ENCODE data around the gene MYO16. TPM values are rescaled to one million over a fixed set of nuclear protein-coding genes. Genes with fewer than 3 reads are reported as not detected.

Gene MYO16
- total and polyA plus RNA-seq, 4 donors: 0.48 TPM; not detected in 3

DNA sequence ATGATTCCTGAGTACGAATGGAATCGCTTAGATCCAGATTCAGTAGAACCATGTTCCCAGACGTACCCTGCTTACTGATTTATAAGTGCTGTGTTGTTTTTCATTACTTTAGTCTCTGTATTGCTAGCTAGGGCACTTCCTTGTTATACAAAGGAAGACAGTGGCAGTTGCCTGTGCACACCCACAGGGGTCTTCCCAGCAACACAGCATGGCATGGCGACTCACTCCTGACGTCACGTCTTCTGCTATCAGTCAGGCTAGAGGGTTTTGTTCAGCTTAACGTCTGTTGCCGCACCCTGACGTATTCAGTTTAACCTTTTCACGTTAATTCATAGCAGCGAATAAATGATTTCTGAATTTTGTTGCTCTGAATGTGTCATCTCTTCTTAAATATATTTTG lies 295.1 kb downstream of the MYO16 start:
- no peaks in the 10 kb centered on the region for H3K9me3 ChIP-seq (ENCODE audit: control insufficient read depth, low read length)
- intact Hi-C loops (cut with DNase I): no loop called here
- no peak overlapping the region for H3K4me3 ChIP-seq (ENCODE audit: low read length in 2 of 2)
- H3K27me3 ChIP-seq (ENCODE audit: control insufficient read depth in 1 of 2, insufficient read depth in 2 of 2, low read length in 1 of 2): no peaks in the 10 kb centered on the region
- no peaks in the 10 kb centered on the region for H3K4me1 ChIP-seq (ENCODE audit: control insufficient read depth in 1 of 2, insufficient read depth in 2 of 2, low read length in 2 of 2)
- no peak overlapping the region for H3K27ac ChIP-seq (ENCODE audit: low read depth in 1 of 2, low read length in 2 of 2)
- ATAC-seq (ENCODE audit: low FRiP score): no peak
- DNase-seq: no peak
- no peaks in the 10 kb centered on the region for H3K36me3 ChIP-seq (ENCODE audit: control insufficient read depth in 1 of 2, insufficient read depth in 2 of 2, low read length in 1 of 2)
- 94 to 96% methylated on average over 11 of the region's 11 CpGs for WGBS, 2 donors

DNA sequence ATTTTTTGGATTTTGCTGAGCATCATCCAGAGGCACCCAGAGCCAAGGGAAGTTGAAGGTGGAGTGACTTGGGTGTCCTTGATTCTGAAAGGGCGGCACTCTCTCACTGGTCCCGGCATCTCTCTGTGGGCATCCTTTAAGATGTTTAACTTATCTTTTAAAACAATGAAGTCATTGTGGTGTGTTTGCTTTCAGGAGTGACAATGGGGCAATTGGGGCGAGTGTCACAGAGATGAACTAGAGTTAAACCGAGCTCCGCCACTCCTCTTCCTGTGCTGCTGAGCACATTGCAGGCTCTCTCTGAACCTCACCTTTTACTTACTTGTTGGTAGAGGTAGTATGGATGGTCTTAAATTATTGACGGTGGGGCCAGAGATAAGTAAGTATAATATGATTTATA lies 295.7 kb downstream of the MYO16 start:
- no peak for DNase-seq
- H3K4me3 ChIP-seq (ENCODE audit: low read length in 2 of 2): no peak overlapping the region
- no peaks in the 10 kb centered on the region for H3K9me3 ChIP-seq (ENCODE audit: control insufficient read depth, low read length)
- 95% methylated on average over 6 of the region's 6 CpGs for WGBS, 2 donors
- intact Hi-C loops (cut with DNase I): no loop called here
- no peaks in the 10 kb centered on the region for H3K4me1 ChIP-seq (ENCODE audit: control insufficient read depth in 1 of 2, insufficient read depth in 2 of 2, low read length in 2 of 2)
- H3K27me3 ChIP-seq (ENCODE audit: control insufficient read depth in 1 of 2, insufficient read depth in 2 of 2, low read length in 1 of 2): no peaks in the 10 kb centered on the region
- H3K27ac ChIP-seq (ENCODE audit: low read depth in 1 of 2, low read length in 2 of 2): no peak overlapping the region
- no peaks in the 10 kb centered on the region for H3K36me3 ChIP-seq (ENCODE audit: control insufficient read depth in 1 of 2, insufficient read depth in 2 of 2, low read length in 1 of 2)
- no peak for ATAC-seq (ENCODE audit: low FRiP score)

DNA sequence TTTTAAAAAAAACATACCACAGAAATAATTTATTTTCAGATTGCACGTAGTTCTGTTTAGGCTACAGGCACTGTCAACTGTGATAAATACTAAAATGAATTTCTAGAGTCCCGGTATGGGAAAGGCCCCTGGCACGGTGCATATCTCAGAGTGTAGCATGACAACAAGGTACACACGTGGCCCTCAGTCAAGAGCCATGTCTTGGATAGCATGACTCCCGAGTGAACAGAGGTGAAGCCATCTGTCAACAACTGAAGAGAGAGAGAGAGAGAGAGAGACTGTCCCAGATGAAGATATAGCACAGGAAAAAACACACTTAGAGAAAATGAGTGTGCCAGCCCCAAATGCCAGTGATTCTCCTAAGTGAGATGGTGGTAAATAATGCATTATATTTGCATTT lies 297.5 kb downstream of the MYO16 start:
- DNase-seq: no peak

DNA sequence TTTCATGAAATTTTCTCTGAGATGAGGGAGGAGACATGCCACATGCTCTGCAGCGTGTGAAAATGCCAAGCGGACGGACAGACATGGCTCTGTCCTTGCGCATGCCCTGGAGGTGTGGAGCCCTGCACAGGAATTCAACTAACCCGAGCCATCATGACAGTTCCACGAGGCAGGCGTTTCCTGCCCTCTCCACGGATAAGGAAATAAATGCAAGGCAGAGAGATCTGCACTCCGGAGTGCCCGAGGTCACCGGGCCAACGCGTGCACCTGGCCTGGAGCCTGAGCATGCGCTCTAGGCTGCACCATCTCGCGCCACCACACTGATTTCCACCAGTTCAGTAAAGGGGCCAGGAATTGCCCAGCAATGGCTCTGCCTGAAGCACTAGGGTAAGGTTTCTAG lies 298.2 kb downstream of the MYO16 start:
- H3K9me3 ChIP-seq (ENCODE audit: control insufficient read depth, low read length): no peaks in the 10 kb centered on the region
- no peaks in the 10 kb centered on the region for H3K27me3 ChIP-seq (ENCODE audit: control insufficient read depth in 1 of 2, insufficient read depth in 2 of 2, low read length in 1 of 2)
- no peak overlapping the region for H3K4me3 ChIP-seq (ENCODE audit: low read length in 2 of 2)
- H3K4me1 ChIP-seq (ENCODE audit: control insufficient read depth in 1 of 2, insufficient read depth in 2 of 2, low read length in 2 of 2): no peaks in the 10 kb centered on the region
- WGBS, 2 donors: 84 to 90% methylated on average over 16 of the region's 16 CpGs
- no peaks in the 10 kb centered on the region for H3K36me3 ChIP-seq (ENCODE audit: control insufficient read depth in 1 of 2, insufficient read depth in 2 of 2, low read length in 1 of 2)
- H3K27ac ChIP-seq (ENCODE audit: low read depth in 1 of 2, low read length in 2 of 2): no peak overlapping the region
- no peak for DNase-seq
- no peak for ATAC-seq (ENCODE audit: low FRiP score)
- intact Hi-C loops (cut with DNase I): no loop called here

More for the DNA sequence above, 297.5 kb downstream of the MYO16 start:
- Histone ChIP-seq H3K4me3 (ENCODE audit: low read length in 2 of 2) (no peak overlapping the region), H3K4me1 (ENCODE audit: control insufficient read depth in 1 of 2, insufficient read depth in 2 of 2, low read length in 2 of 2) (no peaks in the 10 kb centered on the region), H3K36me3 (ENCODE audit: control insufficient read depth in 1 of 2, insufficient read depth in 2 of 2, low read length in 1 of 2) (no peaks in the 10 kb centered on the region), H3K27me3 (ENCODE audit: control insufficient read depth in 1 of 2, insufficient read depth in 2 of 2, low read length in 1 of 2) (no peaks in the 10 kb centered on the region), H3K27ac (ENCODE audit: low read depth in 1 of 2, low read length in 2 of 2) (no peak overlapping the region), H3K9me3 (ENCODE audit: control insufficient read depth, low read length) (no peaks in the 10 kb centered on the region)
- WGBS, 2 donors: 49 to 54% methylated on average over 5 of the region's 5 CpGs
- no peak for ATAC-seq (ENCODE audit: low FRiP score)
- intact Hi-C loops (cut with DNase I): no loop called here

DNA sequence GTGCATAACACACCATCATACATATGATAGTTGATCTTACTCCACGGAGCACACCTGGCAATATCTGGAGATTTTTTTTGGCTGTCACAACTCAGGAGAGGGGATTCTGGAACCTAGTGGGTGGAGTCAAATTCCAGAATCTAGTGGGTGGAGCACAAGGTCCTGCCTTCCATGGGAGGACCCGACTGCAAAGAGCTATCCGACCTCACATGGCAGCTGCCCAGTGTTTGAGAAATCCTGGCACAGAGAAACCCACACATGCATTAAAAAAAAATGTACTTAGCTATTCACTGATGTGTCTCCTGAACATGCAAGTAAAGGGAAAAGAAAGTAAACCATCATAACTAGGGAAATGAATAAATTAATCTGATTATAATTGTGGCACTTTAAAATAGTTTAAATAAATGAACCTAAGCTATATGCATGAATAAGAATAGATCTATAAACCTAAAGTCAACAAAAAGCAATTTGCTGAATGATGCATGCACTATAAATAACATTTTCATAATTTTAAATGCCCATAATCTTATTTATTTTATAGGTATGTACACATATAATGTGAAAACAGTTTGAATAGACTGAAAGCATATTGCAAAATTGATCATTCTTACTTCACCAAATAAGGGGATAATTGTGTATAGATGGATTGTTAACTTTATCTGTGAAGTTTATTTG lies 300.3 kb downstream of the MYO16 start:
- no peak for ATAC-seq (ENCODE audit: low FRiP score)
- H3K9me3 ChIP-seq (ENCODE audit: control insufficient read depth, low read length): no peaks in the 10 kb centered on the region
- no peak overlapping the region for H3K4me3 ChIP-seq (ENCODE audit: low read length in 2 of 2)
- intact Hi-C loops (cut with DNase I): no loop called here
- no peak overlapping the region for H3K27ac ChIP-seq (ENCODE audit: low read depth in 1 of 2, low read length in 2 of 2)
- no peaks in the 10 kb centered on the region for H3K36me3 ChIP-seq (ENCODE audit: control insufficient read depth in 1 of 2, insufficient read depth in 2 of 2, low read length in 1 of 2)
- WGBS, 2 donors: 34 to 38% methylated on average over 3 of the region's 3 CpGs
- no peaks in the 10 kb centered on the region for H3K4me1 ChIP-seq (ENCODE audit: control insufficient read depth in 1 of 2, insufficient read depth in 2 of 2, low read length in 2 of 2)
- DNase-seq: no peak
- H3K27me3 ChIP-seq (ENCODE audit: control insufficient read depth in 1 of 2, insufficient read depth in 2 of 2, low read length in 1 of 2): no peaks in the 10 kb centered on the region

DNA sequence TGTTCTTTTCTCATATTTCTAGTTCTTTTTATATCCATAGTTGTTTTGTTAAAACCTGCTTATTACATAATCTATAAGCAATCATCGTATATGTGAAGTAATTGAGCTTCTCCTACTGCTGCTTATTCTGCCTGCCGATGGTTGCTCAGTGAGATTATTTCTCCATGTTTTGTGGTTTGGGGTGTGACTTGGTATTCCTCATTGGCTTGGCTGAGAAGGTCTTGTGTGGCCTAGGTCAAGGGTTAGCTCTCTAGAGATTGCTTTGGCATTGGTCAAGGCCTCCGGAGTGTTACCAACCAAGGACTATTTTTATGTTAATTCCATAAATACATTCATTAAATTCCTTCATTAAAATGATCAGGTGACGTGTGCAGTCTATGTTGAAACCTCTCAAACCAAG lies 302.8 kb downstream of the MYO16 start:
- ATAC-seq (ENCODE audit: low FRiP score): no peak
- Histone ChIP-seq H3K27ac (ENCODE audit: low read depth in 1 of 2, low read length in 2 of 2) (no peak overlapping the region), H3K9me3 (ENCODE audit: control insufficient read depth, low read length) (no peaks in the 10 kb centered on the region), H3K27me3 (ENCODE audit: control insufficient read depth in 1 of 2, insufficient read depth in 2 of 2, low read length in 1 of 2) (no peaks in the 10 kb centered on the region), H3K4me1 (ENCODE audit: control insufficient read depth in 1 of 2, insufficient read depth in 2 of 2, low read length in 2 of 2) (no peaks in the 10 kb centered on the region), H3K36me3 (ENCODE audit: control insufficient read depth in 1 of 2, insufficient read depth in 2 of 2, low read length in 1 of 2) (no peaks in the 10 kb centered on the region), H3K4me3 (ENCODE audit: low read length in 2 of 2) (no peak overlapping the region)
- no peak for DNase-seq
- intact Hi-C loops (cut with DNase I): no loop called here
- WGBS, 2 donors: 65 to 73% methylated on average over 4 of the region's 4 CpGs

DNA sequence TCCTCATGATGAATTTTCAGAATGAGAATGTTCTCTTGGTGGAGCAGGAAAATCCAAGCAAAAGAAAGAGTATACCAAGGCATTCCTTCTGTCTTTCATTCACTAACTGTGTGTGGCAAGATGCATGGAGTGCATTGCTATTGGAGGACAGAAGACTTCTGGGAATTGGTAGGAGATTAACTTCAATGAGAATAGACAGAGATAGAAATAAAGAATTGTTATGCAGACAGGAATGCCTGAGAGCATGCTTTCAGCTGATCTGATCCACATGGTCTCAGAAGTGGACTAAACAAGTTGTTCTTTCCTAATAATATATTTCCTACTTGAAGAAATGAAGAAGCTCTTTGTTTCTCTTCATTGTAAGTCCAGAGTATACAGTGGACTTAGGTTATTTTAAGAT lies 303.6 kb downstream of the MYO16 start:
- H3K27me3 ChIP-seq (ENCODE audit: control insufficient read depth in 1 of 2, insufficient read depth in 2 of 2, low read length in 1 of 2): no peaks in the 10 kb centered on the region
- no peaks in the 10 kb centered on the region for H3K9me3 ChIP-seq (ENCODE audit: control insufficient read depth, low read length)
- no peak overlapping the region for H3K4me3 ChIP-seq (ENCODE audit: low read length in 2 of 2)
- no peaks in the 10 kb centered on the region for H3K4me1 ChIP-seq (ENCODE audit: control insufficient read depth in 1 of 2, insufficient read depth in 2 of 2, low read length in 2 of 2)
- H3K27ac ChIP-seq (ENCODE audit: low read depth in 1 of 2, low read length in 2 of 2): no peak overlapping the region
- H3K36me3 ChIP-seq (ENCODE audit: control insufficient read depth in 1 of 2, insufficient read depth in 2 of 2, low read length in 1 of 2): no peaks in the 10 kb centered on the region
- DNase-seq (no peak), ATAC-seq (ENCODE audit: low FRiP score) (no peak)
- intact Hi-C loops (cut with DNase I): no loop called here

DNA sequence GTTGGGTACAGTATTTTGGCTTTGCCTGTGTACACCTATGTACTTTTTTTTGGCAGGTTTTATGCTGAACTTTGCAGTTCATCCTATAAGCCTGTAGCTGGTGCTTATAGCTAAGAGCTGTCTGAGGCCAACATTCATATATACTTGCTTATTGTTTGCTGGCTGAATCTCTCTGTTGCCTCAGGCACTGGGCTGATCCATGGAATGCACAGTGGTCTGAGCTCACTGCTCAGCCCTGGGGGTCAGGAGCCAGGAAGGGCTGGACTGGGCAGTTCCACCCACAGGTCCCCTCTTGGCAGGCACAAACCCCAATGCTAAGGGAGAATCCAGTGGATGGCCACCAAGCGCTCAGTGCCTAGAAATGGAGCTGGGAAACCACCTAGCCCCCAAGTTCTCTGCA lies 308.7 kb downstream of the MYO16 start:
- no peak overlapping the region for H3K27ac ChIP-seq (ENCODE audit: low read depth in 1 of 2, low read length in 2 of 2)
- H3K27me3 ChIP-seq (ENCODE audit: control insufficient read depth in 1 of 2, insufficient read depth in 2 of 2, low read length in 1 of 2): no peaks in the 10 kb centered on the region
- intact Hi-C loops (cut with DNase I): no loop called here

DNA sequence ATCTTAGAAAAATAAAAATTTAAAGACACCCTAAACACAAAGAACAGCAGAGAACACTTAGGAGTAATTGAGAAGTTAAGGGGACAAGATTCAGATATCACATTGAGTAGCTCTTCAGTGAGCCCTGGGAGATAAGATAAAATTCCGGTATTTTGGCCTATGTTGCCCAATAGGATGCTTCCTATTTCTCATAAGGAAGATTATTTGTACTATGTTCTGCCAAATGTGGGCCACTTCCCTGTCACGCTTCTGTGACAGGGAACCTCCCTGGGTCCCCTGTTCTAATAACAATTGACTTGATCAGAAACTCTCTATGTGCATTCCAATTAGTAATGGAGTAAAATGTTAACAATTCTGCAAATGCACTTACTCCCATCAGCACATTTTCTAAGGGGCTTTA lies 310.7 kb downstream of the MYO16 start:
- ATAC-seq (ENCODE audit: low FRiP score) (no peak), DNase-seq (no peak)
- Histone ChIP-seq H3K36me3 (ENCODE audit: control insufficient read depth in 1 of 2, insufficient read depth in 2 of 2, low read length in 1 of 2) (no peaks in the 10 kb centered on the region), H3K4me1 (ENCODE audit: control insufficient read depth in 1 of 2, insufficient read depth in 2 of 2, low read length in 2 of 2) (no peaks in the 10 kb centered on the region), H3K27ac (ENCODE audit: low read depth in 1 of 2, low read length in 2 of 2) (no peak overlapping the region), H3K27me3 (ENCODE audit: control insufficient read depth in 1 of 2, insufficient read depth in 2 of 2, low read length in 1 of 2) (no peaks in the 10 kb centered on the region), H3K9me3 (ENCODE audit: control insufficient read depth, low read length) (no peaks in the 10 kb centered on the region), H3K4me3 (ENCODE audit: low read length in 2 of 2) (no peak overlapping the region)
- 76 to 77% methylated on average over 2 of the region's 2 CpGs for WGBS, 2 donors
- intact Hi-C loops (cut with DNase I): no loop called here

More for the DNA sequence above, 308.7 kb downstream of the MYO16 start:
- WGBS, 2 donors: 95 to 100% methylated on average over 1 of the region's 1 CpG
- DNase-seq: no peak
- H3K4me3 ChIP-seq (ENCODE audit: low read length in 2 of 2): no peak overlapping the region
- no peaks in the 10 kb centered on the region for H3K9me3 ChIP-seq (ENCODE audit: control insufficient read depth, low read length)
- no peak for ATAC-seq (ENCODE audit: low FRiP score)
- no peaks in the 10 kb centered on the region for H3K4me1 ChIP-seq (ENCODE audit: control insufficient read depth in 1 of 2, insufficient read depth in 2 of 2, low read length in 2 of 2)
- no peaks in the 10 kb centered on the region for H3K36me3 ChIP-seq (ENCODE audit: control insufficient read depth in 1 of 2, insufficient read depth in 2 of 2, low read length in 1 of 2)

Data from aorta (tissue), 5 donors.